OCI-LY7 (cell line): ENCODE data around the gene ADM5. TPM values are rescaled to one million over a fixed set of nuclear protein-coding genes. Genes with fewer than 3 reads are reported as not detected.

Experiments
- BruUV-seq: library from RNA; stranded (reverse); fragments of 400-500 nt; replicated peaks from 2 replicates; lab custom pipeline; 2021; lab: Mats Ljungman, UMichigan
- CTCF ChIA-PET: fragments of 300-600 bp; sonication (Branson Sonifier 250); formaldehyde crosslinking; loops from one replicate; lab custom pipeline; 2022; ENCODE audit warnings: antibody characterized with exemption; ENCODE audit not compliant: unreplicated experiment; lab: Charles Lee
- POLR2A ChIA-PET: fragments of 300-600 bp; sonication (Branson Sonifier 250); formaldehyde crosslinking; loops from one replicate; lab custom pipeline; 2022; ENCODE audit warnings: antibody characterized with exemption; lab: Charles Lee
- DNase-seq: peaks from one replicate; pipeline ENCODE4 v3.0.0-alpha.2; 2015; ENCODE audit warnings: low spot score
- H2AFZ ChIP-seq: fragments of 200-600 bp; sonication (generic), shearing (Covaris generic); 2 replicates; pipeline ENCODE4 v1.6.1; 2014; ENCODE audit warnings: mild to moderate bottlenecking, antibody characterized with exemption, low read length, moderate library complexity
- H3K27ac ChIP-seq: fragments of 200-600 bp; sonication (generic); 2 replicates; pipeline ENCODE4 v1.5.1; 2014; ENCODE audit warnings: mixed run types, low read depth, mild to moderate bottlenecking, moderate library complexity, low read length, inconsistent platforms; ENCODE audit not compliant: poor library complexity, severe bottlenecking
- H3K36me3 ChIP-seq: fragments of 200-600 bp; sonication (generic); 2 replicates; pipeline ENCODE4 v1.6.1; 2014; ENCODE audit warnings: mild to moderate bottlenecking, antibody characterized with exemption, low read length, moderate library complexity, mixed read lengths; ENCODE audit not compliant: insufficient read depth
- H3K4me1 ChIP-seq: fragments of 200-600 bp; sonication (generic); 2 replicates; pipeline ENCODE4 v1.5.1; 2014; ENCODE audit warnings: mild to moderate bottlenecking, low read length; ENCODE audit not compliant: insufficient read depth, poor library complexity, severe bottlenecking
- H3K4me2 ChIP-seq: fragments of 200-600 bp; sonication (generic); 2 replicates; pipeline ENCODE4 v1.6.1; 2014; ENCODE audit warnings: mild to moderate bottlenecking, low read length
- H3K4me3 ChIP-seq: fragments of 200-600 bp; sonication (generic); 2 replicates; pipeline ENCODE4 v1.5.1; 2014; ENCODE audit warnings: mild to moderate bottlenecking, low read depth, low read length; ENCODE audit not compliant: poor library complexity, severe bottlenecking
- H3K79me2 ChIP-seq: fragments of 200-600 bp; sonication (generic); 2 replicates; pipeline ENCODE4 v1.6.1; 2016; ENCODE audit warnings: low read depth, mild to moderate bottlenecking, low read length, moderate library complexity, mixed read lengths; ENCODE audit not compliant: insufficient read depth
- H3K9me2 ChIP-seq: fragments of 200-600 bp; sonication (generic); 2 replicates; pipeline ENCODE4 v1.6.1; 2016; ENCODE audit warnings: mild to moderate bottlenecking, low read length, mixed read lengths; ENCODE audit not compliant: insufficient read depth
- H3K9me3 ChIP-seq: fragments of 200-600 bp; sonication (generic); 2 replicates; pipeline ENCODE4 v1.6.1; 2014; ENCODE audit warnings: mild to moderate bottlenecking, mixed run types, low read length, mixed read lengths
- H4K20me1 ChIP-seq: fragments of 200-600 bp; sonication (generic); 2 replicates; pipeline ENCODE4 v1.6.1; 2014; ENCODE audit warnings: mild to moderate bottlenecking, antibody characterized with exemption, low read length, moderate library complexity, mixed read lengths; ENCODE audit not compliant: insufficient read depth
- CTCF ChIP-seq: fragments of 200-600 bp; sonication (generic); conservative IDR thresholded peaks from 2 replicates; pipeline ENCODE4 v1.5.1; 2014; ENCODE audit warnings: mild to moderate bottlenecking, antibody characterized with exemption, low read length, moderate library complexity, mixed read lengths
- EZH2phosphoT487 ChIP-seq: fragments of 200-600 bp; sonication (generic); IDR thresholded peaks from 2 replicates; pipeline ENCODE4 v1.6.1; 2018; ENCODE audit warnings: low read depth, borderline replicate concordance, mild to moderate bottlenecking, mixed run types, antibody characterized with exemption, low read length, moderate library complexity, mixed read lengths
- intact Hi-C: fragments of 100-400 bp; cut with micrococcal nuclease; formaldehyde crosslinking; loops from one replicate; pipeline ENCODE4 v1.10.0; 2022; ENCODE audit not compliant: unreplicated experiment
- total RNA-seq, 2 experiments: library from RNA; depleted of rRNA in 1 of 2; stranded (reverse); fragments of >200 nt in 1 of 2; shearing (Covaris generic) in 1 of 2; gene quantifications; 2 replicates each; pipeline ENCODE4 v1.2.3, GENCODE V29; 2014 to 2022

Gene ADM5
- total RNA-seq, 2 experiments from 2014 or later: 15.3 to 16.5 TPM

- Histone ChIP-seq H3K79me2 (no peaks in the 10 kb centered on the region), H3K4me1 (no peaks in the 10 kb centered on the region), H3K36me3 (no peaks in the 10 kb centered on the region), H3K4me3 (no peak overlapping the region), H4K20me1 (no peaks in the 10 kb centered on the region), H2AFZ (no peak overlapping the region), H3K27ac (no peak overlapping the region), H3K9me2 (no peaks in the 10 kb centered on the region), H3K9me3 (no peaks in the 10 kb centered on the region), H3K4me2 (no peak overlapping the region)
- DNase-seq: no peak
- intact Hi-C loops: no loop called here
- TF ChIP-seq CTCF: no peak
- no peak for TF ChIP-seq EZH2phosphoT487
- no TSS peak for BruUV-seq
- ChIA-PET CTCF (no interaction called here), POLR2A (no interaction called here)
These were observed 15.7 kb downstream of the ADM5 start for GRCh38 chr19:49704888-49705642.

DNA sequence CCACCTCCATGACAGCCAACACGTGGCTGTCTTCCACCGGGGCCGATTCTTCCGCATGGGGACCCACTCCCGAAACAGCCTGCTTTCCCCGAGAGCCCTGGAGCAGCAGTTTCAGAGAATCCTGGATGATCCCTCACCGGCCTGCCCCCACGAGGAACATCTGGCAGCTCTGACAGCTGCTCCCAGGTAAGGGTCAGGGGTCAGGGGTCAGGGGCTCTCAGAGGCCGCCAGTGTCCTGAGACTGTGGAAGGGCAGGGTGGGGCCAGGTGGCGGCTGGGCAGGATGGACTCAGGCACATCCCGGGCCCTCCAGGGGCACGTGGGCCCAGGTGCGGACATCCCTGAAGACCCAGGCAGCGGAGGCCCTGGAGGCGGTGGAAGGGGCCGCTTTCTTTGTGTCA lies 16.5 kb downstream of the ADM5 start:
- no peak for DNase-seq
- H3K4me2 ChIP-seq: no peak overlapping the region
- no peaks in the 10 kb centered on the region for H3K9me2 ChIP-seq
- no peak overlapping the region for H3K27ac ChIP-seq
- no peaks in the 10 kb centered on the region for H3K4me1 ChIP-seq
- intact Hi-C loops: no loop called here
- ChIA-PET CTCF (no interaction called here), POLR2A (no interaction called here)
- H3K9me3 ChIP-seq: no peaks in the 10 kb centered on the region
- no peaks in the 10 kb centered on the region for H4K20me1 ChIP-seq
- no peak overlapping the region for H2AFZ ChIP-seq
- no peaks in the 10 kb centered on the region for H3K79me2 ChIP-seq
- BruUV-seq: no TSS peak
- no peak overlapping the region for H3K4me3 ChIP-seq
- TF ChIP-seq CTCF (no peak), EZH2phosphoT487 (no peak)
- H3K36me3 ChIP-seq: no peaks in the 10 kb centered on the region

DNA sequence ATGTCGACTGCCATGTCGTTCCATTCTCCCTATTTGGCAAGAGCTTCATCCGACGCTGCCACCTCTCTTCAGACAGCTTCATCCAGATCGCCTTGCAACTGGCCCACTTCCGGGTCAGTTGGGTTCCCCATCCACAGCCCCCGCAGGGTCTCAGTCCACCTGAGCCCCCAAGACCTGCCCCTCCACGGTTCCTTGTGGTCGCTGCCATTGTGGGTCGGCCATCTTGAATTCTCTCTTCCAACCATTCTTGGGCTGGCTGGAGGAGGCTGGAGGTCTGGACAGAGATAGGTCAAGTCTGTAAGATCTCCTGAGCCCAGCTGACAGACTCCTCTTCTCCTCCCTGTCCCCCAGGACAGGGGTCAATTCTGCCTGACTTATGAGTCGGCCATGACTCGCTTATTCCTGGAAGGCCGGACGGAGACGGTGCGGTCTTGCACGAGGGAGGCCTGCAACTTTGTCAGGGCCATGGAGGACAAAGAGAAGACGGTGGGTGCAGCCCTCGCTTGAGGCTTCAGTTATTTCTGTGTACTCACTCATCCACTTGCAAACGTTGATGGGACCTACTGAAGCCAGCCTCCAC lies 21.1 kb downstream of the ADM5 start:
- H2AFZ ChIP-seq: no peak overlapping the region
- POLR2A ChIA-PET: no interaction called here
- no peak overlapping the region for H3K27ac ChIP-seq
- no peaks in the 10 kb centered on the region for H3K79me2 ChIP-seq
- BruUV-seq: no TSS peak
- no peaks in the 10 kb centered on the region for H3K9me3 ChIP-seq
- CTCF ChIA-PET: no interaction called here
- TF ChIP-seq EZH2phosphoT487 (no peak), CTCF (no peak)
- no peak overlapping the region for H3K4me3 ChIP-seq
- no peak for DNase-seq
- no peaks in the 10 kb centered on the region for H3K9me2 ChIP-seq
- no peak overlapping the region for H3K4me2 ChIP-seq
- H3K4me1 ChIP-seq: no peaks in the 10 kb centered on the region
- no peaks in the 10 kb centered on the region for H3K36me3 ChIP-seq
- H4K20me1 ChIP-seq: no peaks in the 10 kb centered on the region
- intact Hi-C loops: no loop called here
